ENCODE data around the gene CBARP. TPM values are rescaled to one million over a fixed set of nuclear protein-coding genes. Genes with fewer than 3 reads are reported as not detected.
A peak's percentile ranks its signal among the peaks of the same experiment; 100 is the strongest.

The CBARP gene
- total and polyA plus RNA-seq, 9 of the 15 experiments (the other 6 are each of a cell fraction or from before 2014, with no cell fraction given) = 0.03 to 8.9 (median 1.2) TPM; not detected in 1

- TF ChIP-seq RCOR1 (IDR thresholded peaks at IDR 0.05; ENCODE audit: borderline replicate concordance in 1 of 2, low read depth in 2 of 2, low read length in 2 of 2) (no peak), FOXP1 (CRISPR knock-in tag; IDR thresholded peaks at IDR 0.05) (no peak), ZFP36 (IDR thresholded peaks at IDR 0.05; ENCODE audit: low read depth, low read length, partially characterized antibody) (no peak), ZNF121 (CRISPR knock-in tag; conservative IDR thresholded peaks at IDR 0.05) (no peak), ATF4 (CRISPR knock-in tag; IDR thresholded peaks at IDR 0.05) (peak; percentile 25; the same call in 1 of the 2 replicates), POLR2AphosphoS5 (IDR thresholded peaks at IDR 0.05; ENCODE audit: control insufficient read depth, insufficient read depth, low read depth, low read length) (peak; percentile 86), MLX (CRISPR knock-in tag; conservative IDR thresholded peaks at IDR 0.05) (no peak; a peak in 1 of 4 replicates), NFRKB (IDR thresholded peaks at IDR 0.05; ENCODE audit: low read depth) (no peak), MAZ (CRISPR knock-in tag; conservative IDR thresholded peaks at IDR 0.05 in 1 of 2, IDR thresholded peaks at IDR 0.05 in 1 of 2) (peak; percentile 22 to 88; a peak in 3 of 4 replicates), SPI1 (IDR thresholded peaks at IDR 0.05; ENCODE audit: borderline replicate concordance, low read depth, low read length) (peak; percentile 61; the same call in 1 of the 2 replicates), ELF2 (CRISPR knock-in tag; IDR thresholded peaks at IDR 0.05) (no peak; the same call in none of the 2 replicates), COPS2 (conservative IDR thresholded peaks at IDR 0.05) (no peak), HLTF (IDR thresholded peaks at IDR 0.05) (no peak), DPF2 (IDR thresholded peaks at IDR 0.05) (no peak), HDAC1 (IDR thresholded peaks at IDR 0.05) (peak in 1 of 2 experiments; percentile 27; a peak in 1 of 4 replicates), PCBP2 (IDR thresholded peaks at IDR 0.05; ENCODE audit: low read depth, low read length, poor library complexity, severe bottlenecking) (no peak), SP1 (CRISPR knock-in tag; IDR thresholded peaks at IDR 0.05) (peak; percentile 61), ZFX (CRISPR knock-in tag; IDR thresholded peaks at IDR 0.05) (peak; percentile 69), ZBTB2 (IDR thresholded peaks at IDR 0.05) (no peak), TBL1XR1 (IDR thresholded peaks at IDR 0.05; ENCODE audit: low read length in 2 of 2) (no peak), SMAD2 (IDR thresholded peaks at IDR 0.05; ENCODE audit: low read depth, low read length) (no peak), NONO (IDR thresholded peaks at IDR 0.05; ENCODE audit: low read depth in 2 of 2, low read length in 1 of 2) (0 out of 4 replicates have a peak, but pooled peaks of 1 of the 2 experiments have one; percentile 54), HMG20B (CRISPR knock-in tag; IDR thresholded peaks at IDR 0.05) (no peak), FOXA1 (IDR thresholded peaks at IDR 0.05; ENCODE audit: borderline replicate concordance) (no peak), PHF20 (IDR thresholded peaks at IDR 0.05; ENCODE audit: partially characterized antibody) (peak; percentile 67), ZNF76 (CRISPR knock-in tag; IDR thresholded peaks at IDR 0.05; ENCODE audit: borderline replicate concordance) (no peak), ZNF316 (IDR thresholded peaks at IDR 0.05) (no peak), PRPF4 (IDR thresholded peaks at IDR 0.05; ENCODE audit: insufficient read depth, low read depth, low read length, poor library complexity, severe bottlenecking) (no peak)
These were observed 21.5 kb upstream of the CBARP start (continued) for GRCh38 chr19:1259206-1259875.

All from K562 (cell line).